HEK293T (cell line): ENCODE results near the gene BRIP1.
"Not testable (repeated sequence)": the region's sequence is repeated elsewhere in the genome, so short reads cannot be mapped to it uniquely, and the experiment has no call there.

Source experiments
- CTCF ChIA-PET: fragments of 350-600 bp; formaldehyde crosslinking; extraction: SDS; loops from one replicate; lab custom pipeline; 2021; ENCODE audit warnings: antibody characterized with exemption, inconsistent platforms; lab: Yijun Ruan, JAX
- POLR2A ChIA-PET: fragments of 350-600 bp; formaldehyde crosslinking; extraction: SDS; loops from one replicate; lab custom pipeline; 2020; ENCODE audit warnings: antibody characterized with exemption, inconsistent platforms; lab: Yijun Ruan, JAX
- DNase-seq: peaks from one replicate; pipeline ENCODE4 v3.0.0; 2012; ENCODE audit warnings: mixed read lengths; ENCODE audit errors: extremely low spot score
- ARNT ChIP-seq: fragments of 450-650 bp; IDR thresholded peaks from 2 replicates; pipeline ENCODE4 v1.6.1; 2017; ENCODE audit warnings: mild to moderate bottlenecking
- BHLHE40 ChIP-seq: fragments of 450-650 bp; IDR thresholded peaks from 2 replicates; pipeline ENCODE4 v1.6.1; 2016; ENCODE audit warnings: mild to moderate bottlenecking, moderate library complexity, borderline replicate concordance
- CTBP1 ChIP-seq: fragments of 450-650 bp; IDR thresholded peaks from 2 replicates; pipeline ENCODE4 v1.6.1; 2016; ENCODE audit warnings: borderline replicate concordance
- ELF4 ChIP-seq: fragments of 450-650 bp; IDR thresholded peaks from 2 replicates; pipeline ENCODE4 v1.6.1; 2017; ENCODE audit warnings: antibody characterized with exemption
- FOXA1 ChIP-seq: fragments of 450-650 bp; IDR thresholded peaks from 2 replicates; pipeline ENCODE4 v1.6.1; 2016; ENCODE audit warnings: mild to moderate bottlenecking
- FOXK2 ChIP-seq: fragments of 450-650 bp; IDR thresholded peaks from 2 replicates; pipeline ENCODE4 v1.6.1; 2016; ENCODE audit warnings: mild to moderate bottlenecking
- FOXM1 ChIP-seq: fragments of 450-650 bp; IDR thresholded peaks from 2 replicates; pipeline ENCODE4 v1.6.1; 2017; ENCODE audit warnings: mild to moderate bottlenecking, borderline replicate concordance
- HDGF ChIP-seq: fragments of 450-650 bp; IDR thresholded peaks from 2 replicates; pipeline ENCODE4 v1.6.1; 2017; ENCODE audit warnings: antibody characterized with exemption, borderline replicate concordance
- L3MBTL2 ChIP-seq: fragments of 450-650 bp; conservative IDR thresholded peaks from 2 replicates; pipeline ENCODE4 v1.6.1; 2016; ENCODE audit warnings: mild to moderate bottlenecking
- LEF1 ChIP-seq: fragments of 450-650 bp; IDR thresholded peaks from 2 replicates; pipeline ENCODE4 v1.6.1; 2017; ENCODE audit warnings: mild to moderate bottlenecking, borderline replicate concordance
- NFRKB ChIP-seq: fragments of 450-650 bp; IDR thresholded peaks from 2 replicates; pipeline ENCODE4 v1.6.1; 2016; ENCODE audit warnings: mild to moderate bottlenecking, moderate library complexity
- PKNOX1 ChIP-seq: fragments of 450-650 bp; IDR thresholded peaks from 2 replicates; pipeline ENCODE4 v1.6.1; 2016
- SP1 ChIP-seq: fragments of 450-650 bp; IDR thresholded peaks from 2 replicates; pipeline ENCODE4 v1.6.1; 2017
- SUZ12 ChIP-seq: fragments of 450-650 bp; IDR thresholded peaks from 2 replicates; pipeline ENCODE4 v1.6.1; 2016; ENCODE audit warnings: mild to moderate bottlenecking
- TARDBP ChIP-seq: fragments of 450-650 bp; IDR thresholded peaks from 2 replicates; pipeline ENCODE4 v1.6.1; 2016
- ZNF384 ChIP-seq: fragments of 450-650 bp; IDR thresholded peaks from 2 replicates; pipeline ENCODE4 v1.6.1; 2016

Gene BRIP1

GRCh38 chr17:61872099-61872498, 8.8 kb upstream of the BRIP1 start:
- TF ChIP-seq NFRKB, result no peak
- CTCF ChIA-PET, result no interaction called here
- POLR2A ChIA-PET, result interaction anchor here (2.0 kb wide), 1 partner anchor 9 kb away, joined by 11 read pairs; the partner anchor contains the start of gene BRIP1
- no peak for DNase-seq

GRCh38 chr17:61869138-61869537, 5.8 kb upstream of the BRIP1 start:
- DNase-seq, result no peak
- POLR2A ChIA-PET, result no interaction called here
- CTCF ChIA-PET, result no interaction called here
- TF ChIP-seq SUZ12 (no peak), HDGF (no peak), L3MBTL2 (no peak), ARNT (no peak), PKNOX1 (no peak), LEF1 (no peak), ELF4 (no peak), SP1 (no peak), FOXK2 (no peak), TARDBP (no peak), ZNF384 (no peak), NFRKB (no peak), BHLHE40 (no peak), CTBP1 (no peak), FOXA1 (no peak), FOXM1 (no peak)

- POLR2A ChIA-PET, result no interaction called here
- TF ChIP-seq LEF1 (no peak), TARDBP (no peak), CTBP1 (no peak), HDGF (no peak), SUZ12 (no peak), SP1 (no peak), FOXM1 (no peak), NFRKB (no peak), FOXK2 (no peak)
- CTCF ChIA-PET, result no interaction called here
- no peak for DNase-seq
These were observed 4.7 kb upstream of the BRIP1 start for GRCh38 chr17:61868074-61868473.

- POLR2A ChIA-PET, result no interaction called here
- CTCF ChIA-PET, result interaction anchor here (1.5 kb wide), 1 partner anchor 242 kb away, joined by 3 read pairs; no protein-coding TSS in a partner anchor
- DNase-seq, result no peak
- TF ChIP-seq FOXK2 (no peak), FOXM1 (no peak), HDGF (no peak), SUZ12 (no peak), TARDBP (no peak), ZNF384 (no peak), NFRKB (no peak), FOXA1 (no peak), PKNOX1 (no peak)
These were observed 3.7 kb upstream of the BRIP1 start for GRCh38 chr17:61867033-61867432.

GRCh38 chr17:61863801-61864126, 436 bp upstream of the BRIP1 start:
- ChIA-PET CTCF (interaction anchor here (0.6 kb wide), 1 partner anchor 27 kb away, joined by 3 read pairs; no protein-coding TSS in a partner anchor), POLR2A (interaction anchor here (0.6 to 2.4 kb wide), 15 partner anchors 9 to 476 kb away, joined by 3 to 13 read pairs (median 4); no protein-coding TSS in a partner anchor)
- no peak for DNase-seq
- no peak for TF ChIP-seq LEF1
- TF ChIP-seq ARNT, result no peak
- TF ChIP-seq ELF4, result no peak
- TF ChIP-seq CTBP1, result no peak
- TF ChIP-seq PKNOX1, result peak; percentile 81

GRCh38 chr17:61862105-61862574, 1.2 kb downstream of the BRIP1 start:
- ChIA-PET POLR2A (interaction anchor here (0.6 to 2.4 kb wide), 12 partner anchors 8 to 248 kb away, joined by 3 to 12 read pairs (median 4); no protein-coding TSS in a partner anchor), CTCF (interaction anchor here (0.9 kb wide), 1 partner anchor 247 kb away, joined by 3 read pairs; no protein-coding TSS in a partner anchor)
- no peak for DNase-seq
- TF ChIP-seq TARDBP (no peak), SUZ12 (no peak), LEF1 (no peak)

- DNase-seq, POLR2A ChIA-PET: not testable (repeated sequence)
- CTCF ChIA-PET, result interaction anchor here (0.6 kb wide), 1 partner anchor 163 kb away, joined by 3 read pairs; no protein-coding TSS in a partner anchor
These were observed 2.9 kb downstream of the BRIP1 start for GRCh38 chr17:61860397-61860796.

- ChIA-PET CTCF (no interaction called here), POLR2A (no interaction called here)
- no peak for DNase-seq
- TF ChIP-seq ELF4, result no peak
These were observed 7.3 kb downstream of the BRIP1 start for GRCh38 chr17:61856035-61856434.
